ENCODE data around the gene LIX1.

GRCh38 chr5:97074859-97075489 is 67.4 kb downstream of the LIX1 start:
- TF ChIP-seq CTCF (IDR thresholded peaks at IDR 0.05; ENCODE audit: low read depth, low read length, missing input control) (no peak), TAF1 (conservative IDR thresholded peaks at IDR 0.05) (no peak), MAX (IDR thresholded peaks at IDR 0.05) (no peak), EGR1 (IDR thresholded peaks at IDR 0.05; ENCODE audit: low read depth in 2 of 2) (no peak), JUND (IDR thresholded peaks at IDR 0.05) (no peak), RAD21 (IDR thresholded peaks at IDR 0.05) (no peak), SP1 (IDR thresholded peaks at IDR 0.05) (no peak), GABPA (IDR thresholded peaks at IDR 0.05 in 1 of 2, conservative IDR thresholded peaks at IDR 0.05 in 1 of 2) (no peak)
- TF ChIP-seq, protein P1, sequence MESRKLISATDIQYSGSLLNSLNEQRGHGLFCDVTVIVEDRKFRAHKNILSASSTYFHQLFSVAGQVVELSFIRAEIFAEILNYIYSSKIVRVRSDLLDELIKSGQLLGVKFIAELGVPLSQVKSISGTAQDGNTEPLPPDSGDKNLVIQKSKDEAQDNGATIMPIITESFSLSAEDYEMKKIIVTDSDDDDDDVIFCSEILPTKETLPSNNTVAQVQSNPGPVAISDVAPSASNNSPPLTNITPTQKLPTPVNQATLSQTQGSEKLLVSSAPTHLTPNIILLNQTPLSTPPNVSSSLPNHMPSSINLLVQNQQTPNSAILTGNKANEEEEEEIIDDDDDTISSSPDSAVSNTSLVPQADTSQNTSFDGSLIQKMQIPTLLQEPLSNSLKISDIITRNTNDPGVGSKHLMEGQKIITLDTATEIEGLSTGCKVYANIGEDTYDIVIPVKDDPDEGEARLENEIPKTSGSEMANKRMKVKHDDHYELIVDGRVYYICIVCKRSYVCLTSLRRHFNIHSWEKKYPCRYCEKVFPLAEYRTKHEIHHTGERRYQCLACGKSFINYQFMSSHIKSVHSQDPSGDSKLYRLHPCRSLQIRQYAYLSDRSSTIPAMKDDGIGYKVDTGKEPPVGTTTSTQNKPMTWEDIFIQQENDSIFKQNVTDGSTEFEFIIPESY (IDR thresholded peaks at IDR 0.05) = no peak
- TF ChIP-seq, protein P2, sequence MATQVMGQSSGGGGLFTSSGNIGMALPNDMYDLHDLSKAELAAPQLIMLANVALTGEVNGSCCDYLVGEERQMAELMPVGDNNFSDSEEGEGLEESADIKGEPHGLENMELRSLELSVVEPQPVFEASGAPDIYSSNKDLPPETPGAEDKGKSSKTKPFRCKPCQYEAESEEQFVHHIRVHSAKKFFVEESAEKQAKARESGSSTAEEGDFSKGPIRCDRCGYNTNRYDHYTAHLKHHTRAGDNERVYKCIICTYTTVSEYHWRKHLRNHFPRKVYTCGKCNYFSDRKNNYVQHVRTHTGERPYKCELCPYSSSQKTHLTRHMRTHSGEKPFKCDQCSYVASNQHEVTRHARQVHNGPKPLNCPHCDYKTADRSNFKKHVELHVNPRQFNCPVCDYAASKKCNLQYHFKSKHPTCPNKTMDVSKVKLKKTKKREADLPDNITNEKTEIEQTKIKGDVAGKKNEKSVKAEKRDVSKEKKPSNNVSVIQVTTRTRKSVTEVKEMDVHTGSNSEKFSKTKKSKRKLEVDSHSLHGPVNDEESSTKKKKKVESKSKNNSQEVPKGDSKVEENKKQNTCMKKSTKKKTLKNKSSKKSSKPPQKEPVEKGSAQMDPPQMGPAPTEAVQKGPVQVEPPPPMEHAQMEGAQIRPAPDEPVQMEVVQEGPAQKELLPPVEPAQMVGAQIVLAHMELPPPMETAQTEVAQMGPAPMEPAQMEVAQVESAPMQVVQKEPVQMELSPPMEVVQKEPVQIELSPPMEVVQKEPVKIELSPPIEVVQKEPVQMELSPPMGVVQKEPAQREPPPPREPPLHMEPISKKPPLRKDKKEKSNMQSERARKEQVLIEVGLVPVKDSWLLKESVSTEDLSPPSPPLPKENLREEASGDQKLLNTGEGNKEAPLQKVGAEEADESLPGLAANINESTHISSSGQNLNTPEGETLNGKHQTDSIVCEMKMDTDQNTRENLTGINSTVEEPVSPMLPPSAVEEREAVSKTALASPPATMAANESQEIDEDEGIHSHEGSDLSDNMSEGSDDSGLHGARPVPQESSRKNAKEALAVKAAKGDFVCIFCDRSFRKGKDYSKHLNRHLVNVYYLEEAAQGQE (IDR thresholded peaks at IDR 0.05) = no peak
- TF ChIP-seq, protein P3, sequence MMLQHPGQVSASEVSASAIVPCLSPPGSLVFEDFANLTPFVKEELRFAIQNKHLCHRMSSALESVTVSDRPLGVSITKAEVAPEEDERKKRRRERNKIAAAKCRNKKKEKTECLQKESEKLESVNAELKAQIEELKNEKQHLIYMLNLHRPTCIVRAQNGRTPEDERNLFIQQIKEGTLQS (IDR thresholded peaks at IDR 0.05) = no peak
